AG09309 (cell line): ENCODE results near the gene IQCH.
"Not testable (repeated sequence)": the region's sequence is repeated elsewhere in the genome, so short reads cannot be mapped to it uniquely, and the experiment has no call there.

Experiments used
- DNase-seq: peaks from one replicate; pipeline ENCODE4 v3.0.0-alpha.2; 2010; ENCODE audit warnings: low read depth
- H3K4me3 ChIP-seq: 2 replicates; pipeline ENCODE4 v1.5.1; 2011; ENCODE audit warnings: mild to moderate bottlenecking, low read depth, low read length, moderate library complexity; ENCODE audit not compliant: control insufficient read depth
- CTCF ChIP-seq: IDR thresholded peaks from 2 replicates; pipeline ENCODE4 v1.5.1; 2011; ENCODE audit warnings: mild to moderate bottlenecking, low read depth, low read length, inconsistent platforms; ENCODE audit not compliant: insufficient read depth, control insufficient read depth; ENCODE audit errors: missing control alignments

Gene IQCH

GRCh38 chr15:67256051-67256450 lies 1.5 kb downstream of the IQCH start:
- DNase-seq, result no peak
- no peak overlapping the region for H3K4me3 ChIP-seq
- no peak for TF ChIP-seq CTCF

GRCh38 chr15:67258412-67258811 lies 3.8 kb downstream of the IQCH start:
- DNase-seq, result not testable (repeated sequence)

GRCh38 chr15:67259379-67259778 lies 4.8 kb downstream of the IQCH start:
- TF ChIP-seq CTCF, result no peak
- DNase-seq, result no peak
- H3K4me3 ChIP-seq, result no peak overlapping the region

More at GRCh38 chr15:67258412-67258811, 3.8 kb downstream of the IQCH start:
- H3K4me3 ChIP-seq, result not testable (repeated sequence)

GRCh38 chr15:67259806-67260205 lies 5.2 kb downstream of the IQCH start:
- H3K4me3 ChIP-seq, result no peak overlapping the region
- no peak for DNase-seq
- no peak for TF ChIP-seq CTCF

GRCh38 chr15:67266870-67267269 lies 12.3 kb downstream of the IQCH start:
- H3K4me3 ChIP-seq, result no peak overlapping the region
- TF ChIP-seq CTCF, result no peak
- DNase-seq, result no peak

- TF ChIP-seq CTCF, result no peak
- no peak overlapping the region for H3K4me3 ChIP-seq
- DNase-seq, result no peak
Measured at GRCh38 chr15:67267440-67267839, 12.9 kb downstream of the IQCH start.

GRCh38 chr15:67267951-67268941 lies 13.7 kb downstream of the IQCH start:
- DNase-seq, result no peak
- no peak for TF ChIP-seq CTCF
- H3K4me3 ChIP-seq, result no peak overlapping the region
